ENCODE results near the gene IQCK.

The IQCK gene

GRCh38 chr16:19688396-19689024 is 29.6 kb upstream of the IQCK start (continued):
- no peak for TF ChIP-seq ZNF174 (tag by site-specific recombination; IDR thresholded peaks at IDR 0.05)
- no peak for TF ChIP-seq RBAK (tag by site-specific recombination; IDR thresholded peaks at IDR 0.05)
- no peak for TF ChIP-seq ZBTB21 (tag by site-specific recombination; IDR thresholded peaks at IDR 0.05)
- TF ChIP-seq, protein P1, sequence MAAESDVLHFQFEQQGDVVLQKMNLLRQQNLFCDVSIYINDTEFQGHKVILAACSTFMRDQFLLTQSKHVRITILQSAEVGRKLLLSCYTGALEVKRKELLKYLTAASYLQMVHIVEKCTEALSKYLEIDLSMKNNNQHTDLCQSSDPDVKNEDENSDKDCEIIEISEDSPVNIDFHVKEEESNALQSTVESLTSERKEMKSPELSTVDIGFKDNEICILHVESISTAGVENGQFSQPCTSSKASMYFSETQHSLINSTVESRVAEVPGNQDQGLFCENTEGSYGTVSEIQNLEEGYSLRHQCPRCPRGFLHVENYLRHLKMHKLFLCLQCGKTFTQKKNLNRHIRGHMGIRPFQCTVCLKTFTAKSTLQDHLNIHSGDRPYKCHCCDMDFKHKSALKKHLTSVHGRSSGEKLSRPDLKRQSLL (tag by site-specific recombination; IDR thresholded peaks at IDR 0.05), result no peak
- TF ChIP-seq BCL6B (tag by site-specific recombination; IDR thresholded peaks at IDR 0.05), result no peak
- no peak for TF ChIP-seq ZNF18 (tag by site-specific recombination; IDR thresholded peaks at IDR 0.05)

DNA sequence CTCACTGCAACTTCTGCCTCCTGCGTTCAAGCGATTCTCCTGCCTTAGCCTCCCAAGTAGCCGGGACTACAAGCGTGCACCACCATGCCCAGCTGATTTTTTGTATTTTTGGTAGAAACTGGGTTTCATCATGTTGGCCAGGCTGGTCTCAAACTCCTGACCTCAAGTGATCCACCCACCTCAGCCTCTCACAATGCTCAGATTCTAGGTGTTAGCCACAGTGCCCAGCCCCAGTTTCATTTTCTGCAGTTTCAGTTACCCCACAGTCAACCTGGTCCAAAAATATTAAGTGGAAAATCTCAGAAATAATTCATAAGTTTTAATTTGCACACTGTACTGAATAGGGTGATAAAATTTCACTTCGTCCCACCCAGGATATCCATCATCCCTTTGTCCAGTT is 28.7 kb upstream of the IQCK start:
- H3K36me3 ChIP-seq (ENCODE audit: control insufficient read depth in 2 of 2, insufficient read depth in 1 of 2, low read length in 2 of 2), result peaks cover 6 to 25% of the 10 kb centered on the region in 2 experiments; a peak in 2 of 3 replicates
- ChIA-PET POLR2A (interaction anchor here (0.7 kb wide), 1 partner anchor 1412 kb away, joined by 4 read pairs; no protein-coding TSS in a partner anchor), CTCF (no interaction called here)
- TF ChIP-seq KLF16 (tag by site-specific recombination; IDR thresholded peaks at IDR 0.05) (no peak), ZNF23 (tag by site-specific recombination; IDR thresholded peaks at IDR 0.05; ENCODE audit: borderline replicate concordance) (no peak), ZNF768 (tag by site-specific recombination; IDR thresholded peaks at IDR 0.05) (no peak), OVOL3 (tag by site-specific recombination; IDR thresholded peaks at IDR 0.05) (no peak), GFI1B (tag by site-specific recombination; IDR thresholded peaks at IDR 0.05) (no peak), ZNF501 (tag by site-specific recombination; IDR thresholded peaks at IDR 0.05) (no peak), ZNF248 (tag by site-specific recombination; IDR thresholded peaks at IDR 0.05) (no peak), ZNF701 (tag by site-specific recombination; IDR thresholded peaks at IDR 0.05) (no peak), ZNF24 (tag by site-specific recombination; IDR thresholded peaks at IDR 0.05) (no peak), ZFP41 (tag by site-specific recombination; IDR thresholded peaks at IDR 0.05; ENCODE audit: borderline replicate concordance) (no peak)
- no peak overlapping the region for H3K4me3 ChIP-seq (ENCODE audit: low read depth, low read length)
- no peaks in the 10 kb centered on the region for H3K4me1 ChIP-seq (ENCODE audit: control insufficient read depth, insufficient read depth, low read length)
- H3K9me3 ChIP-seq (ENCODE audit: control insufficient read depth, insufficient read depth, low read depth, low read length), result no peaks in the 10 kb centered on the region
- H3K27ac ChIP-seq (ENCODE audit: extremely low read depth, low read depth, low read length), result no peak overlapping the region

DNA sequence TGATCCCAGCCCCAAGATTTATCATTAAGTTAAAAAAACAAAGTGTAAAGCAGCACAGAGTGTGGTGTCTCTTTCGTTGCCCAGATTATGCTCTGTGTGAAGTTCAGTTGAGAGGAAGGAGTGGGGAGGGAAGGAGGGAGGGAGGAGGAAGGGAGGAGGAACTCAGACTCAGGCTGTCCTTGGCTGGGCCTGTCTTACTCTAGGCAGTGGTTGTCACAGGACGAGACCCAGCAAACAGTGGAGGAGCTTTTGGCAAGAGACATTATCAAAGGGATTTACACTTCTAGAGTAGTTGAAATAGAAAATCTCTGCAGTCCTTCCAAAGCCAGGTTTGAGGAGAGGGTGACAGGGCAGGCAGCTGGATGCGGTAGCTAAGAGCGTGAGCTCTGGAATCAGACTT is 27.9 kb upstream of the IQCK start:
- Histone ChIP-seq H3K4me3 (ENCODE audit: low read depth, low read length) (no peak overlapping the region), H3K4me1 (ENCODE audit: control insufficient read depth, insufficient read depth, low read length) (no peaks in the 10 kb centered on the region), H3K27ac (ENCODE audit: extremely low read depth, low read depth, low read length) (no peak overlapping the region), H3K36me3 (ENCODE audit: control insufficient read depth in 2 of 2, insufficient read depth in 1 of 2, low read length in 2 of 2) (peaks cover 1 to 20% of the 10 kb centered on the region in 2 experiments; a peak in 2 of 3 replicates), H3K9me3 (ENCODE audit: control insufficient read depth, insufficient read depth, low read depth, low read length) (no peaks in the 10 kb centered on the region)
- CTCF ChIA-PET, result no interaction called here
- TF ChIP-seq ZNF394 (tag by site-specific recombination; IDR thresholded peaks at IDR 0.05; ENCODE audit: borderline replicate concordance) (no peak), ZNF16 (tag by site-specific recombination; IDR thresholded peaks at IDR 0.05; ENCODE audit: low read depth) (no peak), ZNF707 (tag by site-specific recombination; IDR thresholded peaks at IDR 0.05) (no peak), ZNF335 (tag by site-specific recombination; conservative IDR thresholded peaks at IDR 0.05) (peak; percentile 64), ZNF626 (tag by site-specific recombination; IDR thresholded peaks at IDR 0.05) (no peak), ZXDB (tag by site-specific recombination; IDR thresholded peaks at IDR 0.05) (no peak), ZNF843 (tag by site-specific recombination; IDR thresholded peaks at IDR 0.05) (no peak), SCRT1 (tag by site-specific recombination; IDR thresholded peaks at IDR 0.05; ENCODE audit: borderline replicate concordance) (no peak), ZNF664 (tag by site-specific recombination; IDR thresholded peaks at IDR 0.05) (no peak)
- POLR2A ChIA-PET, result no interaction called here

Measured in HEK293 (cell line).